ENCODE data around the gene PI3.

Gene PI3

DNA sequence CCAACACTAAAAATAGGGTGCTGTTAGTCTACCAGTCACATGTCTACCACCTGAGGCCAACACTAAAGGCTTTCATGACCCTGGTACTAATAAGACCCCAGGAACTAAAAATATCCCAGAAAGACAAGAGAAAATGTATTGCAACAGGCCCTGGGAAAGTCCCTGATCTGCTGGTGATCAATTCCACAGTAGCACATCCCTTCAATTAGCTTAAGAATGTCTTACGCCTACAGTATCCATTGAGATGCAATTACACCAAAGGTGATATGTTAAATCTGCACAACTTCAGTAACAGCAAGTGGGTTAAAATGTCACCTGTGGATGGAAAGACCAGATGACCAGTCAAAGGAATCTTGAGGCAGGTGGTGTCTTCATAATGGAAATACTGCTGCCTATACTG lies 35.2 kb downstream of the PI3 start:
- no peak overlapping the region for H3K27ac ChIP-seq
- H3K4me1 ChIP-seq (ENCODE audit: low read depth, poor library complexity, severe bottlenecking), result no peaks in the 10 kb centered on the region
- H3K79me2 ChIP-seq (ENCODE audit: insufficient read depth, low read depth), result no peaks in the 10 kb centered on the region
- no peak overlapping the region for H3K4me3 ChIP-seq (IDR thresholded peaks at IDR 0.05; ENCODE audit: insufficient read depth, low read depth, low read length)
- H3K4me2 ChIP-seq, result no peak overlapping the region
- no peak overlapping the region for H2AFZ ChIP-seq (ENCODE audit: low read depth)
- H3K36me3 ChIP-seq (ENCODE audit: insufficient read depth), result no peaks in the 10 kb centered on the region
- no peaks in the 10 kb centered on the region for H3K27me3 ChIP-seq (ENCODE audit: insufficient read depth, low read depth)
- H3K9ac ChIP-seq, result no peak overlapping the region
- no peaks in the 10 kb centered on the region for H4K20me1 ChIP-seq (ENCODE audit: insufficient read depth)
- TF ChIP-seq, protein P1, sequence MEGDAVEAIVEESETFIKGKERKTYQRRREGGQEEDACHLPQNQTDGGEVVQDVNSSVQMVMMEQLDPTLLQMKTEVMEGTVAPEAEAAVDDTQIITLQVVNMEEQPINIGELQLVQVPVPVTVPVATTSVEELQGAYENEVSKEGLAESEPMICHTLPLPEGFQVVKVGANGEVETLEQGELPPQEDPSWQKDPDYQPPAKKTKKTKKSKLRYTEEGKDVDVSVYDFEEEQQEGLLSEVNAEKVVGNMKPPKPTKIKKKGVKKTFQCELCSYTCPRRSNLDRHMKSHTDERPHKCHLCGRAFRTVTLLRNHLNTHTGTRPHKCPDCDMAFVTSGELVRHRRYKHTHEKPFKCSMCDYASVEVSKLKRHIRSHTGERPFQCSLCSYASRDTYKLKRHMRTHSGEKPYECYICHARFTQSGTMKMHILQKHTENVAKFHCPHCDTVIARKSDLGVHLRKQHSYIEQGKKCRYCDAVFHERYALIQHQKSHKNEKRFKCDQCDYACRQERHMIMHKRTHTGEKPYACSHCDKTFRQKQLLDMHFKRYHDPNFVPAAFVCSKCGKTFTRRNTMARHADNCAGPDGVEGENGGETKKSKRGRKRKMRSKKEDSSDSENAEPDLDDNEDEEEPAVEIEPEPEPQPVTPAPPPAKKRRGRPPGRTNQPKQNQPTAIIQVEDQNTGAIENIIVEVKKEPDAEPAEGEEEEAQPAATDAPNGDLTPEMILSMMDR (conservative IDR thresholded peaks at IDR 0.05; ENCODE audit: low read depth, low read length), result no peak

DNA sequence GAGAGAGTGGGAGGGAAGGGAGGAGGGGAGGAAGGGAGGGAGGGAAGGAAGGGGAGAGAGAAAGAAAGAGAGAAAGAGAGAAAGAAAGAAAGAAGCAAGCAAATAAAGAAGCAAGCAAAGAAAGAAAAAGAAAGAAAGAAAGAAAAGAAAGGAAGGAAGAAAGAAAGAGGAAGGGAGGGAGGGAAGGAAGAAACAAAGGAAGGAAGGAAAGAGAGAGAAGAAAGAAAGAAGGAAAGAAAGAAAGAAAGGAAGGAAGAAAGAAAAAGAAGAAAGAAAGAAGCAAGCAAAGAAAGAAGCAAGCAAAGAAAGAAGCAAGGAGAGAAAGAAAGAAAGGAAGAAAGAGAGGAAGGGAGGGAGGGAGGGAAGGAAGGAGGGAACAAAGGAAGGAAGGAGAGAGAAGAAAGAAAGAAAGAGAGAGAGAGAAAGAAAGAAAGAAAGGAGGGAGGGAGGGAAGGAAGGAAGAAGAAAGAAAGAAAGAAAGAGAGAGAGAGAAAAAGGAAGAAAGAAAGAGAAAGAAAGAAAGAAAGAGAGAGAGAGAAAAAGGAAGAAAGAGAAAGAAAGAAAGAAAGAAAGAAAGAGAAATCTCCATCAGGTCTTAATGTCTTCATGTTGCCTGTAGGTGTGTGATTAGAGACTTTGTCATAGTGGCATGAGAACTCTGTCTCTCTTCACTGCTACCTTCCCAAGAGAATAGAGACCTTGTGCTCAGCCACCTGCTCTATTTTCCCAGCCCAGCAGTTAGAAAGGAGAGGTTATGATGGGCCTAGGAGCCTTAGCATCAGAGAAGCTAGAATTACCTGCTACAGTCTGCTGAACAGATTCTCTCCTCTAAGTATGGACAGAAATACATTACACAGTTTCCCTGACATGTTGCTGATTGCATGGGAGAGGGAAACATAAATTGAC lies 37.1 kb downstream of the PI3 start:
- no peak overlapping the region for H3K9ac ChIP-seq
- H3K27ac ChIP-seq, result no peak overlapping the region; the same call in 1 of the 2 replicates
- no peaks in the 10 kb centered on the region for H3K79me2 ChIP-seq (ENCODE audit: insufficient read depth, low read depth)
- H2AFZ ChIP-seq (ENCODE audit: low read depth), result no peak overlapping the region
- no peak overlapping the region for H3K4me2 ChIP-seq
- no peaks in the 10 kb centered on the region for H4K20me1 ChIP-seq (ENCODE audit: insufficient read depth)
- TF ChIP-seq, protein P1 (conservative IDR thresholded peaks at IDR 0.05; ENCODE audit: low read depth, low read length), result no peak
- H3K36me3 ChIP-seq (ENCODE audit: insufficient read depth), result no peaks in the 10 kb centered on the region
- H3K4me3 ChIP-seq (IDR thresholded peaks at IDR 0.05; ENCODE audit: insufficient read depth, low read depth, low read length), result no peak overlapping the region
- H3K27me3 ChIP-seq (ENCODE audit: insufficient read depth, low read depth), result no peaks in the 10 kb centered on the region
- H3K4me1 ChIP-seq (ENCODE audit: low read depth, poor library complexity, severe bottlenecking), result no peaks in the 10 kb centered on the region

DNA sequence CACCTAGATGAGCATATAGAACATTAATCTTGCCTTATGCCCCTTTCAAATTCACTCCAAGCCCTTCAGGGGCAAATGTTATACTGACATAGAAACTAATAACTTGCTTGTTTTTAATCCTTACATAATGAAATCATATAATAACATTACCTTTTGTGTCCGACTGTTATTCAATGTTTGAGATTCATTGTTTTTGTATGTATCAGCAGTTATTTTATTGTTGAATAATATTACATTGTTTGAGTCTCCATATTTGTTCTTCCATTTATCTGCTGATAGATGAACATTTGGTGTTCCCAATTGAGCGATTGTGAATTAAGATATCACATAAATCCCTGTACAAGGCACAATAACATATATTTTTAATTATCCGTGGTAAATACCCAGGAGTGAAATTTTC lies 38.1 kb downstream of the PI3 start:
- no peaks in the 10 kb centered on the region for H3K4me1 ChIP-seq (ENCODE audit: low read depth, poor library complexity, severe bottlenecking)
- H3K79me2 ChIP-seq (ENCODE audit: insufficient read depth, low read depth), result no peaks in the 10 kb centered on the region
- TF ChIP-seq, protein P1 (conservative IDR thresholded peaks at IDR 0.05; ENCODE audit: low read depth, low read length), result no peak
- no peaks in the 10 kb centered on the region for H4K20me1 ChIP-seq (ENCODE audit: insufficient read depth)
- H3K4me2 ChIP-seq, result no peak overlapping the region
- H3K27me3 ChIP-seq (ENCODE audit: insufficient read depth, low read depth), result no peaks in the 10 kb centered on the region
- no peak overlapping the region for H3K4me3 ChIP-seq (IDR thresholded peaks at IDR 0.05; ENCODE audit: insufficient read depth, low read depth, low read length)
- H3K27ac ChIP-seq, result no peak overlapping the region
- H3K36me3 ChIP-seq (ENCODE audit: insufficient read depth), result no peaks in the 10 kb centered on the region
- no peak overlapping the region for H3K9ac ChIP-seq
- H2AFZ ChIP-seq (ENCODE audit: low read depth), result no peak overlapping the region

DNA sequence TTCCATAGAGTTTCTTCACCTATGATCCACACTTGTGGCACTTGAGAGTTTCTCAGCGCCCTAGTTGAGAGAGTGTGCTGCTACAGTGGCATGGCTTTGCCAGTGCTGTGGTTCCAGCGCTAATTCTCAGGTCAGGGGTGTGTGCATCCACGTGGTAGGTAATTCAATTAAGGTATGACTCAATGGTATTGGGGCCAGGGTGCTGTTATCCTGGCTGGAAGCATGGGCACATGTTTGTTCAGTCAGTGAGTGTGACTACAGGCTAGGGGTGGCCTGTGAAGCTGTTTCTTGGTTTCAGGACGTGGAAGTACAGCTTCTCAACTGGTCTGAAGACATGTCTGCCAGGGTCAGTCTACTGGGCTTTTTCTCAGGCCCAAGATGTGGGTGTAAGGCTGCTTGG lies 43.4 kb downstream of the PI3 start:
- Histone ChIP-seq H3K9ac (no peak overlapping the region), H3K27ac (no peak overlapping the region), H3K27me3 (ENCODE audit: insufficient read depth, low read depth) (no peaks in the 10 kb centered on the region), H2AFZ (ENCODE audit: low read depth) (no peak overlapping the region), H3K36me3 (ENCODE audit: insufficient read depth) (no peaks in the 10 kb centered on the region), H3K4me2 (no peak overlapping the region), H4K20me1 (ENCODE audit: insufficient read depth) (no peaks in the 10 kb centered on the region), H3K4me1 (ENCODE audit: low read depth, poor library complexity, severe bottlenecking) (no peaks in the 10 kb centered on the region), H3K79me2 (ENCODE audit: insufficient read depth, low read depth) (no peaks in the 10 kb centered on the region), H3K4me3 (IDR thresholded peaks at IDR 0.05; ENCODE audit: insufficient read depth, low read depth, low read length) (no peak overlapping the region)
- TF ChIP-seq, protein P1 (conservative IDR thresholded peaks at IDR 0.05; ENCODE audit: low read depth, low read length), result no peak

Measured in KMS-11 (cell line).